Measurements from ENCODE around the gene DRAM2. TPM values are rescaled to one million over a fixed set of nuclear protein-coding genes. Genes with fewer than 3 reads are reported as not detected.

The DRAM2 gene
- total and polyA plus RNA-seq, 9 of the 15 experiments (the other 6 are each of a cell fraction or from before 2014, with no cell fraction given) = 29.0 to 161 (median 53.5) TPM

GRCh38 chr1:111139956-111140679, at the start of gene DRAM2, which contains the start of gene CEPT1 (continued):
- TF ChIP-seq, protein P1, sequence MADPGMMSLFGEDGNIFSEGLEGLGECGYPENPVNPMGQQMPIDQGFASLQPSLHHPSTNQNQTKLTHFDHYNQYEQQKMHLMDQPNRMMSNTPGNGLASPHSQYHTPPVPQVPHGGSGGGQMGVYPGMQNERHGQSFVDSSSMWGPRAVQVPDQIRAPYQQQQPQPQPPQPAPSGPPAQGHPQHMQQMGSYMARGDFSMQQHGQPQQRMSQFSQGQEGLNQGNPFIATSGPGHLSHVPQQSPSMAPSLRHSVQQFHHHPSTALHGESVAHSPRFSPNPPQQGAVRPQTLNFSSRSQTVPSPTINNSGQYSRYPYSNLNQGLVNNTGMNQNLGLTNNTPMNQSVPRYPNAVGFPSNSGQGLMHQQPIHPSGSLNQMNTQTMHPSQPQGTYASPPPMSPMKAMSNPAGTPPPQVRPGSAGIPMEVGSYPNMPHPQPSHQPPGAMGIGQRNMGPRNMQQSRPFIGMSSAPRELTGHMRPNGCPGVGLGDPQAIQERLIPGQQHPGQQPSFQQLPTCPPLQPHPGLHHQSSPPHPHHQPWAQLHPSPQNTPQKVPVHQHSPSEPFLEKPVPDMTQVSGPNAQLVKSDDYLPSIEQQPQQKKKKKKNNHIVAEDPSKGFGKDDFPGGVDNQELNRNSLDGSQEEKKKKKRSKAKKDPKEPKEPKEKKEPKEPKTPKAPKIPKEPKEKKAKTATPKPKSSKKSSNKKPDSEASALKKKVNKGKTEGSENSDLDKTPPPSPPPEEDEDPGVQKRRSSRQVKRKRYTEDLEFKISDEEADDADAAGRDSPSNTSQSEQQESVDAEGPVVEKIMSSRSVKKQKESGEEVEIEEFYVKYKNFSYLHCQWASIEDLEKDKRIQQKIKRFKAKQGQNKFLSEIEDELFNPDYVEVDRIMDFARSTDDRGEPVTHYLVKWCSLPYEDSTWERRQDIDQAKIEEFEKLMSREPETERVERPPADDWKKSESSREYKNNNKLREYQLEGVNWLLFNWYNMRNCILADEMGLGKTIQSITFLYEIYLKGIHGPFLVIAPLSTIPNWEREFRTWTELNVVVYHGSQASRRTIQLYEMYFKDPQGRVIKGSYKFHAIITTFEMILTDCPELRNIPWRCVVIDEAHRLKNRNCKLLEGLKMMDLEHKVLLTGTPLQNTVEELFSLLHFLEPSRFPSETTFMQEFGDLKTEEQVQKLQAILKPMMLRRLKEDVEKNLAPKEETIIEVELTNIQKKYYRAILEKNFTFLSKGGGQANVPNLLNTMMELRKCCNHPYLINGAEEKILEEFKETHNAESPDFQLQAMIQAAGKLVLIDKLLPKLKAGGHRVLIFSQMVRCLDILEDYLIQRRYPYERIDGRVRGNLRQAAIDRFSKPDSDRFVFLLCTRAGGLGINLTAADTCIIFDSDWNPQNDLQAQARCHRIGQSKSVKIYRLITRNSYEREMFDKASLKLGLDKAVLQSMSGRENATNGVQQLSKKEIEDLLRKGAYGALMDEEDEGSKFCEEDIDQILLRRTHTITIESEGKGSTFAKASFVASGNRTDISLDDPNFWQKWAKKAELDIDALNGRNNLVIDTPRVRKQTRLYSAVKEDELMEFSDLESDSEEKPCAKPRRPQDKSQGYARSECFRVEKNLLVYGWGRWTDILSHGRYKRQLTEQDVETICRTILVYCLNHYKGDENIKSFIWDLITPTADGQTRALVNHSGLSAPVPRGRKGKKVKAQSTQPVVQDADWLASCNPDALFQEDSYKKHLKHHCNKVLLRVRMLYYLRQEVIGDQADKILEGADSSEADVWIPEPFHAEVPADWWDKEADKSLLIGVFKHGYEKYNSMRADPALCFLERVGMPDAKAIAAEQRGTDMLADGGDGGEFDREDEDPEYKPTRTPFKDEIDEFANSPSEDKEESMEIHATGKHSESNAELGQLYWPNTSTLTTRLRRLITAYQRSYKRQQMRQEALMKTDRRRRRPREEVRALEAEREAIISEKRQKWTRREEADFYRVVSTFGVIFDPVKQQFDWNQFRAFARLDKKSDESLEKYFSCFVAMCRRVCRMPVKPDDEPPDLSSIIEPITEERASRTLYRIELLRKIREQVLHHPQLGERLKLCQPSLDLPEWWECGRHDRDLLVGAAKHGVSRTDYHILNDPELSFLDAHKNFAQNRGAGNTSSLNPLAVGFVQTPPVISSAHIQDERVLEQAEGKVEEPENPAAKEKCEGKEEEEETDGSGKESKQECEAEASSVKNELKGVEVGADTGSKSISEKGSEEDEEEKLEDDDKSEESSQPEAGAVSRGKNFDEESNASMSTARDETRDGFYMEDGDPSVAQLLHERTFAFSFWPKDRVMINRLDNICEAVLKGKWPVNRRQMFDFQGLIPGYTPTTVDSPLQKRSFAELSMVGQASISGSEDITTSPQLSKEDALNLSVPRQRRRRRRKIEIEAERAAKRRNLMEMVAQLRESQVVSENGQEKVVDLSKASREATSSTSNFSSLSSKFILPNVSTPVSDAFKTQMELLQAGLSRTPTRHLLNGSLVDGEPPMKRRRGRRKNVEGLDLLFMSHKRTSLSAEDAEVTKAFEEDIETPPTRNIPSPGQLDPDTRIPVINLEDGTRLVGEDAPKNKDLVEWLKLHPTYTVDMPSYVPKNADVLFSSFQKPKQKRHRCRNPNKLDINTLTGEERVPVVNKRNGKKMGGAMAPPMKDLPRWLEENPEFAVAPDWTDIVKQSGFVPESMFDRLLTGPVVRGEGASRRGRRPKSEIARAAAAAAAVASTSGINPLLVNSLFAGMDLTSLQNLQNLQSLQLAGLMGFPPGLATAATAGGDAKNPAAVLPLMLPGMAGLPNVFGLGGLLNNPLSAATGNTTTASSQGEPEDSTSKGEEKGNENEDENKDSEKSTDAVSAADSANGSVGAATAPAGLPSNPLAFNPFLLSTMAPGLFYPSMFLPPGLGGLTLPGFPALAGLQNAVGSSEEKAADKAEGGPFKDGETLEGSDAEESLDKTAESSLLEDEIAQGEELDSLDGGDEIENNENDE (IDR thresholded peaks at IDR 0.05; ENCODE audit: low read depth, low read length) = no peak
- TF ChIP-seq DMBX1 (CRISPR knock-in tag; IDR thresholded peaks at IDR 0.05; ENCODE audit: borderline replicate concordance) (peak; percentile 72; the same call in 1 of the 2 replicates), SMARCC2 (IDR thresholded peaks at IDR 0.05; ENCODE audit: low read depth) (peak; percentile 59), FOXP1 (CRISPR knock-in tag; IDR thresholded peaks at IDR 0.05) (no peak), C11orf30 (IDR thresholded peaks at IDR 0.05; ENCODE audit: low read depth) (peak; percentile 64; the same call in 1 of the 2 replicates), ZNF507 (tag; conservative IDR thresholded peaks at IDR 0.05) (no peak), ZNF12 (CRISPR knock-in tag; IDR thresholded peaks at IDR 0.05) (no peak), ARID3B (CRISPR knock-in tag; IDR thresholded peaks at IDR 0.05; ENCODE audit: borderline replicate concordance) (no peak), TAF7 (tag; IDR thresholded peaks at IDR 0.05) (peak; percentile 60; the same call in 1 of the 2 replicates)
- TF ChIP-seq, protein P2, sequence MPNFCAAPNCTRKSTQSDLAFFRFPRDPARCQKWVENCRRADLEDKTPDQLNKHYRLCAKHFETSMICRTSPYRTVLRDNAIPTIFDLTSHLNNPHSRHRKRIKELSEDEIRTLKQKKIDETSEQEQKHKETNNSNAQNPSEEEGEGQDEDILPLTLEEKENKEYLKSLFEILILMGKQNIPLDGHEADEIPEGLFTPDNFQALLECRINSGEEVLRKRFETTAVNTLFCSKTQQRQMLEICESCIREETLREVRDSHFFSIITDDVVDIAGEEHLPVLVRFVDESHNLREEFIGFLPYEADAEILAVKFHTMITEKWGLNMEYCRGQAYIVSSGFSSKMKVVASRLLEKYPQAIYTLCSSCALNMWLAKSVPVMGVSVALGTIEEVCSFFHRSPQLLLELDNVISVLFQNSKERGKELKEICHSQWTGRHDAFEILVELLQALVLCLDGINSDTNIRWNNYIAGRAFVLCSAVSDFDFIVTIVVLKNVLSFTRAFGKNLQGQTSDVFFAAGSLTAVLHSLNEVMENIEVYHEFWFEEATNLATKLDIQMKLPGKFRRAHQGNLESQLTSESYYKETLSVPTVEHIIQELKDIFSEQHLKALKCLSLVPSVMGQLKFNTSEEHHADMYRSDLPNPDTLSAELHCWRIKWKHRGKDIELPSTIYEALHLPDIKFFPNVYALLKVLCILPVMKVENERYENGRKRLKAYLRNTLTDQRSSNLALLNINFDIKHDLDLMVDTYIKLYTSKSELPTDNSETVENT (CRISPR knock-in tag; IDR thresholded peaks at IDR 0.05) = peak; percentile 68; the same call in 1 of the 2 replicates

Measured in K562 (cell line).